Neuron (in vitro differentiated cells): ENCODE data around the gene DR1.

Experiments used
- H2AFZ ChIP-seq: one replicate; pipeline ENCODE4 v1.6.1; 2013; ENCODE audit warnings: low read depth, mild to moderate bottlenecking, inconsistent platforms, low read length, moderate library complexity
- H3K27me3 ChIP-seq: one replicate; pipeline ENCODE4 v1.6.1; 2013; ENCODE audit warnings: low read length; ENCODE audit not compliant: insufficient read depth
- H3K36me3 ChIP-seq: one replicate; pipeline ENCODE4 v1.6.1; 2013; ENCODE audit warnings: low read length; ENCODE audit not compliant: insufficient read depth
- H3K4me1 ChIP-seq: one replicate; pipeline ENCODE4 v1.6.1; 2013; ENCODE audit warnings: low read length; ENCODE audit not compliant: insufficient read depth
- H3K4me3 ChIP-seq: 2 replicates; pipeline ENCODE4 v1.5.1; 2013; ENCODE audit warnings: mild to moderate bottlenecking, low read length, moderate library complexity
- H3K9me3 ChIP-seq: one replicate; pipeline ENCODE4 v1.6.1; 2013; ENCODE audit warnings: low read length

The DR1 gene

GRCh38 chr1:93324486-93325464, 20.9 kb upstream of the DR1 start:
- Histone ChIP-seq H3K27me3 (no peaks in the 10 kb centered on the region), H3K4me3 (no peak overlapping the region), H3K36me3 (no peaks in the 10 kb centered on the region), H3K4me1 (no peaks in the 10 kb centered on the region), H2AFZ (no peak overlapping the region), H3K9me3 (peaks cover 5% of the 10 kb centered on the region)

- no peak overlapping the region for H2AFZ ChIP-seq
- no peaks in the 10 kb centered on the region for H3K36me3 ChIP-seq
- H3K9me3 ChIP-seq, result no peaks in the 10 kb centered on the region
- H3K27me3 ChIP-seq, result no peaks in the 10 kb centered on the region
- H3K4me1 ChIP-seq, result peaks cover 4% of the 10 kb centered on the region
- no peak overlapping the region for H3K4me3 ChIP-seq
Measured at GRCh38 chr1:93328809-93329760, 16.6 kb upstream of the DR1 start.

- H3K4me3 ChIP-seq, result no peak overlapping the region
- no peak overlapping the region for H2AFZ ChIP-seq
- H3K27me3 ChIP-seq, result no peaks in the 10 kb centered on the region
- no peaks in the 10 kb centered on the region for H3K9me3 ChIP-seq
- no peaks in the 10 kb centered on the region for H3K36me3 ChIP-seq
- peaks cover 9% of the 10 kb centered on the region for H3K4me1 ChIP-seq
Measured at GRCh38 chr1:93330196-93330595, 15.5 kb upstream of the DR1 start.

- Histone ChIP-seq H3K4me3 (no peak overlapping the region), H3K27me3 (no peaks in the 10 kb centered on the region), H3K9me3 (no peaks in the 10 kb centered on the region), H3K4me1 (peaks cover 9% of the 10 kb centered on the region), H2AFZ (no peak overlapping the region), H3K36me3 (no peaks in the 10 kb centered on the region)
Measured at GRCh38 chr1:93330617-93331016, 15.1 kb upstream of the DR1 start.

- Histone ChIP-seq H3K36me3 (no peaks in the 10 kb centered on the region), H3K4me3 (no peak overlapping the region), H3K4me1 (peaks cover 9% of the 10 kb centered on the region), H2AFZ (no peak overlapping the region), H3K9me3 (no peaks in the 10 kb centered on the region), H3K27me3 (no peaks in the 10 kb centered on the region)
Measured at GRCh38 chr1:93331412-93331811, 14.3 kb upstream of the DR1 start.

- Histone ChIP-seq H3K9me3 (no peaks in the 10 kb centered on the region), H3K27me3 (no peaks in the 10 kb centered on the region), H2AFZ (no peak overlapping the region), H3K36me3 (no peaks in the 10 kb centered on the region), H3K4me3 (no peak overlapping the region), H3K4me1 (peaks cover 9% of the 10 kb centered on the region)
Measured at GRCh38 chr1:93332368-93332767, 13.3 kb upstream of the DR1 start.

GRCh38 chr1:93338387-93339146, 7.1 kb upstream of the DR1 start:
- Histone ChIP-seq H3K27me3 (no peaks in the 10 kb centered on the region), H3K36me3 (peaks cover 13% of the 10 kb centered on the region), H2AFZ (no peak overlapping the region), H3K4me1 (peaks cover 14% of the 10 kb centered on the region), H3K4me3 (no peak overlapping the region), H3K9me3 (no peaks in the 10 kb centered on the region)

- Histone ChIP-seq H2AFZ (no peak overlapping the region), H3K4me1 (peaks cover 14% of the 10 kb centered on the region), H3K36me3 (peaks cover 13% of the 10 kb centered on the region), H3K9me3 (no peaks in the 10 kb centered on the region), H3K27me3 (no peaks in the 10 kb centered on the region), H3K4me3 (no peak overlapping the region)
Measured at GRCh38 chr1:93339171-93339697, 6.5 kb upstream of the DR1 start.

GRCh38 chr1:93340090-93340489, 5.6 kb upstream of the DR1 start:
- Histone ChIP-seq H3K36me3 (peaks cover 13% of the 10 kb centered on the region), H3K4me3 (no peak overlapping the region), H3K27me3 (no peaks in the 10 kb centered on the region), H3K4me1 (peaks cover 11% of the 10 kb centered on the region), H2AFZ (no peak overlapping the region), H3K9me3 (no peaks in the 10 kb centered on the region)

- H3K4me3 ChIP-seq, result peak overlapping the region; percentile 68
Measured at GRCh38 chr1:93344484-93344883, 1.2 kb upstream of the DR1 start.

GRCh38 chr1:93344886-93345632, 648 bp upstream of the DR1 start:
- H2AFZ ChIP-seq, result peak overlapping the region; percentile 57
- peaks cover 26% of the 10 kb centered on the region for H3K4me1 ChIP-seq
- H3K27me3 ChIP-seq, result no peaks in the 10 kb centered on the region
- H3K4me3 ChIP-seq, result peak overlapping the region; percentile 68
- H3K9me3 ChIP-seq, result no peaks in the 10 kb centered on the region
- H3K36me3 ChIP-seq, result no peaks in the 10 kb centered on the region

More at GRCh38 chr1:93344484-93344883, 1.2 kb upstream of the DR1 start:
- Histone ChIP-seq H3K36me3 (no peaks in the 10 kb centered on the region), H3K4me1 (peaks cover 23% of the 10 kb centered on the region), H3K27me3 (no peaks in the 10 kb centered on the region), H3K9me3 (no peaks in the 10 kb centered on the region), H2AFZ (no peak overlapping the region)
